H1 (cell line): ENCODE results near the gene NPAT. TPM values are rescaled to one million over a fixed set of nuclear protein-coding genes. Genes with fewer than 3 reads are reported as not detected.

Experiments used
- CTCF ChIA-PET: fragments of 300-600 bp; sonication (Branson Sonifier 250); formaldehyde crosslinking; loops from one replicate; lab custom pipeline; 2021; ENCODE audit not compliant: partially characterized antibody; lab: Charles Lee
- POLR2A ChIA-PET: fragments of 300-600 bp; sonication (Branson Sonifier 250); formaldehyde crosslinking; loops from one replicate; lab custom pipeline; 2021; ENCODE audit warnings: inconsistent platforms; ENCODE audit not compliant: partially characterized antibody; lab: Charles Lee
- DNase-seq, 2 experiments: peaks; one replicate each; pipeline versions ENCODE4 v3.0.0 to v3.0.0-alpha.2; 2010 to 2022; ENCODE audit warnings: low spot score in 2 of 2, low read depth in 1 of 2, mixed read lengths in 1 of 2
- FAIRE-seq: peaks from 2 replicates; lab custom pipeline; 2011; peaks lifted over from hg19 to GRCh38; lab: Jason Lieb, UNC
- H2AFZ ChIP-seq: 2 replicates; pipeline ENCODE4 v1.8.1; 2012; ENCODE audit warnings: low read length, inconsistent platforms
- H2AK5ac ChIP-seq: 2 replicates; pipeline ENCODE4 v1.6.1; 2013; ENCODE audit warnings: low read depth, low read length
- H2BK120ac ChIP-seq: replicated peaks from 2 replicates; pipeline ENCODE3; 2013; ENCODE audit warnings: low read depth, low read length, inconsistent platforms
- H2BK12ac ChIP-seq: 2 replicates; pipeline ENCODE4 v1.6.1; 2013; ENCODE audit warnings: low read depth, low read length
- H2BK15ac ChIP-seq: 2 replicates; pipeline ENCODE4 v1.6.1; 2013; ENCODE audit warnings: low read length
- H2BK20ac ChIP-seq: 2 replicates; pipeline ENCODE4 v1.6.1; 2013; ENCODE audit warnings: low read length
- H2BK5ac ChIP-seq: 2 replicates; pipeline ENCODE4 v1.6.1; 2013; ENCODE audit warnings: low read depth, low read length
- H3K14ac ChIP-seq: 2 replicates; pipeline ENCODE4 v1.6.1; 2013; ENCODE audit warnings: inconsistent platforms; ENCODE audit not compliant: insufficient read length
- H3K18ac ChIP-seq: 2 replicates; pipeline ENCODE4 v1.6.1; 2013; ENCODE audit warnings: low read length; ENCODE audit errors: extremely low read depth
- H3K23ac ChIP-seq: 2 replicates; pipeline ENCODE4 v1.6.1; 2013; ENCODE audit warnings: inconsistent platforms; ENCODE audit not compliant: insufficient read length
- H3K23me2 ChIP-seq: 2 replicates; pipeline ENCODE4 v1.6.1; 2013; ENCODE audit warnings: low read depth, low read length
- H3K27ac ChIP-seq: 2 replicates; pipeline ENCODE4 v1.6.1; 2011; ENCODE audit warnings: low read depth, low read length, inconsistent platforms
- H3K27me3 ChIP-seq, 4 experiments: replicated peaks in 1 of 4; 1 replicate in 1 of 4; 2 replicates in 3 of 4; pipeline versions ENCODE4 v1.6.1 to v1.8.1; 2011 to 2013; ENCODE audit warnings: low read length in 3 of 4, mild to moderate bottlenecking in 3 of 4, inconsistent platforms in 2 of 4, mixed read lengths in 2 of 4, moderate library complexity in 1 of 4; ENCODE audit not compliant: control insufficient read depth in 3 of 4, insufficient read depth in 3 of 4; ENCODE audit errors: extremely low read depth in 1 of 4
- H3K36me3 ChIP-seq, 4 experiments: 2 replicates each; pipeline versions ENCODE4 v1.6.1 to v1.8.1; 2011 to 2013; ENCODE audit warnings: mild to moderate bottlenecking in 4 of 4, low read length in 3 of 4, moderate library complexity in 2 of 4, control low read depth in 1 of 4, inconsistent platforms in 1 of 4; ENCODE audit not compliant: insufficient read depth in 4 of 4, control insufficient read depth in 2 of 4
- H3K4ac ChIP-seq: replicated peaks from 2 replicates; pipeline ENCODE3; 2013; ENCODE audit warnings: low read length, low read depth, mixed read lengths, inconsistent platforms; ENCODE audit not compliant: insufficient read length
- H3K4me1 ChIP-seq, 4 experiments: replicated peaks in 1 of 4; 1 replicate in 1 of 4; 2 replicates in 3 of 4; pipeline versions ENCODE4 v1.6.1 to v1.8.1; 2011 to 2013; ENCODE audit warnings: low read length in 3 of 4, inconsistent platforms in 2 of 4, mixed read lengths in 1 of 4; ENCODE audit not compliant: insufficient read depth in 4 of 4, control insufficient read depth in 3 of 4
- H3K4me2 ChIP-seq, 2 experiments: 2 replicates each; pipeline versions ENCODE4 v1.6.1 to v1.8.1; 2011 to 2013; ENCODE audit warnings: low read depth in 2 of 2, low read length in 2 of 2, control low read depth in 1 of 2, inconsistent platforms in 1 of 2, mild to moderate bottlenecking in 1 of 2; ENCODE audit not compliant: insufficient read depth in 1 of 2
- H3K4me3 ChIP-seq, 4 experiments: fragments of 200-600, 300-600 bp in 1 of 4; sonication (generic), shearing (Covaris generic), sonication (Bioruptor Twin) in 1 of 4; 2 replicates each; pipeline versions ENCODE4 v1.5.1 to v1.8.1; 2011 to 2016; ENCODE audit warnings: low read length in 4 of 4, low read depth in 3 of 4, control low read depth in 2 of 4, inconsistent platforms in 2 of 4, mild to moderate bottlenecking in 2 of 4, mixed read lengths in 1 of 4, moderate library complexity in 1 of 4; ENCODE audit not compliant: insufficient read depth in 2 of 4; ENCODE audit errors: extremely low read depth in 1 of 4
- H3K56ac ChIP-seq: replicated peaks from 2 replicates; pipeline ENCODE3; 2013; ENCODE audit warnings: low read depth, mild to moderate bottlenecking, mixed read lengths, low read length, inconsistent platforms; ENCODE audit not compliant: insufficient read length
- H3K79me1 ChIP-seq: 2 replicates; pipeline ENCODE4 v1.6.1; 2013; ENCODE audit warnings: low read depth, low read length, control low read depth
- H3K79me2 ChIP-seq, 2 experiments: 2 replicates each; pipeline versions ENCODE4 v1.6.1 to v1.8.1; 2012 to 2013; ENCODE audit warnings: low read length in 2 of 2, mild to moderate bottlenecking in 2 of 2, inconsistent platforms in 1 of 2; ENCODE audit not compliant: insufficient read depth in 2 of 2, control insufficient read depth in 1 of 2
- H3K9ac ChIP-seq, 4 experiments: replicated peaks in 1 of 4; 1 replicate in 1 of 4; 2 replicates in 3 of 4; pipeline versions ENCODE4 v1.6.1 to v1.8.1; 2011 to 2013; ENCODE audit warnings: low read depth in 3 of 4, low read length in 3 of 4, control low read depth in 2 of 4, mild to moderate bottlenecking in 2 of 4, moderate library complexity in 2 of 4, inconsistent platforms in 1 of 4; ENCODE audit errors: extremely low read depth in 1 of 4
- H3K9me3 ChIP-seq, 2 experiments: 2 replicates each; pipeline versions ENCODE4 v1.6.1 to v1.8.1; 2012 to 2013; ENCODE audit warnings: mild to moderate bottlenecking in 2 of 2, moderate library complexity in 2 of 2, control low read depth in 1 of 2, inconsistent platforms in 1 of 2, low read depth in 1 of 2, low read length in 1 of 2, mixed read lengths in 1 of 2; ENCODE audit not compliant: insufficient read depth in 2 of 2
- H4K20me1 ChIP-seq, 2 experiments: replicated peaks in 1 of 2; 2 replicates each; pipeline versions ENCODE3 to v1.8.1; 2011 to 2013; ENCODE audit warnings: inconsistent platforms in 2 of 2, low read length in 2 of 2, mild to moderate bottlenecking in 1 of 2; ENCODE audit not compliant: insufficient read depth in 2 of 2, control insufficient read depth in 1 of 2
- H4K5ac ChIP-seq: 2 replicates; pipeline ENCODE4 v1.6.1; 2013; ENCODE audit warnings: low read length, low read depth, mixed read lengths, inconsistent platforms; ENCODE audit not compliant: insufficient read length
- H4K8ac ChIP-seq: 2 replicates; pipeline ENCODE4 v1.8.0; 2013; ENCODE audit warnings: mild to moderate bottlenecking, moderate library complexity, low read length, inconsistent platforms; ENCODE audit not compliant: insufficient read depth; ENCODE audit errors: extremely low read depth
- H4K91ac ChIP-seq: replicated peaks from 2 replicates; pipeline ENCODE3; 2013; ENCODE audit warnings: low read length, mixed read lengths, inconsistent platforms; ENCODE audit not compliant: insufficient read length
- BCL11A ChIP-seq, 2 experiments: IDR thresholded peaks; one replicate each; pipeline ENCODE4 v1.6.1; 2011; ENCODE audit warnings: low read depth in 2 of 2, low read length in 2 of 2, mild to moderate bottlenecking in 2 of 2
- CTBP2 ChIP-seq: IDR thresholded peaks from 2 replicates; pipeline ENCODE4 v1.7.0; 2011; ENCODE audit warnings: borderline replicate concordance, mild to moderate bottlenecking, moderate library complexity, mixed read lengths, low read length; ENCODE audit not compliant: insufficient read depth, insufficient read length
- MAFK ChIP-seq: IDR thresholded peaks from 2 replicates; pipeline ENCODE4 v1.6.1; 2012; ENCODE audit warnings: low read depth, mild to moderate bottlenecking, improper control_type of control experiment, low read length
- RFX5 ChIP-seq: IDR thresholded peaks from 2 replicates; pipeline ENCODE4 v1.6.1; 2011; ENCODE audit warnings: low read depth, low read length, improper control_type of control experiment, borderline replicate concordance
- SIN3A ChIP-seq, 2 experiments: IDR thresholded peaks in 1 of 2; conservative IDR thresholded peaks in 1 of 2; 2 replicates each; pipeline ENCODE4 v1.6.1; 2011 to 2012; ENCODE audit warnings: low read length in 2 of 2, improper control_type of control experiment in 1 of 2, low read depth in 1 of 2, mild to moderate bottlenecking in 1 of 2
- SP2 ChIP-seq: IDR thresholded peaks from 2 replicates; pipeline ENCODE4 v1.6.1; 2012; ENCODE audit warnings: mild to moderate bottlenecking, low read length, inconsistent platforms
- SP4 ChIP-seq: IDR thresholded peaks from 2 replicates; pipeline ENCODE4 v1.6.1; 2012; ENCODE audit warnings: low read length, inconsistent platforms
- YY1 ChIP-seq: IDR thresholded peaks from 2 replicates; pipeline ENCODE4 v1.6.1; 2011; ENCODE audit warnings: low read depth, mild to moderate bottlenecking, low read length
- ZNF274 ChIP-seq: IDR thresholded peaks from 2 replicates; pipeline ENCODE4 v1.7.0; 2012; ENCODE audit warnings: low read length, borderline replicate concordance; ENCODE audit errors: extremely low read depth
- WGBS, 2 experiments: shearing (Covaris generic) in 1 of 2; methylation state at CpG; one replicate each; pipeline versions ENCODE4 v1.1.6 to v1.1.7; 2013 to 2015; ENCODE audit warnings: low lambda C conversion rate in 2 of 2, mixed read lengths in 2 of 2, inconsistent platforms in 1 of 2, low coverage in 1 of 2, missing lambda C conversion rate in 1 of 2; ENCODE audit not compliant: insufficient replicate concordance in 2 of 2, insufficient coverage in 1 of 2, insufficient read length in 1 of 2; ENCODE audit errors: extremely low coverage in 1 of 2, missing lambda C conversion rate in 1 of 2; 5-methylcytosine and 5-hydroxymethylcytosine counted together
- polyA plus RNA-seq, 7 experiments: library from polyadenylated mRNA; depleted of rRNA in 3 of 7; stranded (reverse) in 5 of 7; unstranded in 2 of 7; fragments of >200 nt in 5 of 7; fragments of 200-250 nt in 2 of 7; gene quantifications; 1 replicate in 5 of 7; 2 replicates in 1 of 7; 4 replicates in 1 of 7; pipeline versions ENCODE4 v1.2.1 to v1.2.3, GENCODE V29; 2011 to 2013; ENCODE audit warnings: missing spikeins in 2 of 7, mixed read lengths in 2 of 7
- total RNA-seq: library from RNA; stranded (reverse); fragmentation: NEBNext Ultra II Directional; extraction: Animal tissue kit (Norgen Biotek cat#: 25700); gene quantifications from 2 replicates; pipeline ENCODE4 v1.2.1, GENCODE V29; 2021
- TF ChIP-seq, protein P1 (sequence below): IDR thresholded peaks from 2 replicates; pipeline ENCODE4 v1.6.1; 2011; ENCODE audit warnings: low read length, improper control_type of control experiment

NPAT gene
- total and polyA plus RNA-seq, 2 of the 8 experiments (the other 6 are each of a cell fraction or from before 2014, with no cell fraction given): 4.6 to 23.4 TPM

DNA sequence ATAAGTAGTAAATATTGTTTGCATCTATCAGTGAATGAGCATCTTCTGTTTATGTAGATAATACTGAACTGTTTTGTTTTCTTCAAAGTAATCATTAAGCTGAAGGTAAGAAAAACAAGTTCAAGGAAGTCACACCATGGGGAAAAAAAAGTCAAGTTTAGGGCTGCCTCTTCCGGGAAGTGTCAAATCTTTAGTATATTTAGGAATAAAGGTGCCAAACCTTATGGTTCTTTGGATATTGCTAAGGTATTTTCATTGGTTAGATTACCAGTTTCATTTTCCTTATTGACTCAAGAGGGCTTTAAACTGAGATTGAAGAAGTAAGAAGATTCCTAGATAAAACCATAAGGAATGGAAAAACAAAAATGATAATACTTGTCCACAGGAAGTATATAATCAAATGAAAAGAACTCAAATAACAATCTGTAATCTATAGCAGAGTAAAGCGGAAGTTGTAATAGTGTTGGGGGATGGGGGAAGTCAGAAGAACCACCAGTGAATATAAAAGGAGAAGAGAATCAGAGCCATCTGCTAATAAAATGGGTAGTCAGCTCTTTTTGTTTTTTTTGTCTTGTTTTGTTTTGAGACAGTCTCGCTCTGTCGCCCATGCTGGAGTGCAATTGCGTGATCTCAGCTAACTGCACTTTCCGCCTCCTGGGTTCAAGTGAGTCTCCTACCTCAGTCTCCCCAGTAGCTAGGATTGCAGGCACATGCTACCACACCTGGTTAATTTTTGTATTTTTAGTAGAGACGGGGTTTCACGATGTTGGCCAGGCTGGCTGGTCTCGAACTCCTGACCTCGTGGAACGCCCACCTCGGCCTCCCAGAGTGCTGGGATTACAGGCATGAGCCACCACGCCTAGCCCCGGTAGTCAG is 2.7 kb upstream of the NPAT start:
- Histone ChIP-seq H2BK12ac (no peak overlapping the region), H3K23ac (no peak overlapping the region), H3K9ac (no peak overlapping the region; a peak in 1 of 7 replicates), H2BK5ac (no peak overlapping the region), H2AFZ (no peak overlapping the region), H3K79me2 (peaks cover 21 to 61% of the 10 kb centered on the region in 2 experiments; a peak in 3 of 4 replicates), H2BK15ac (no peak overlapping the region), H4K20me1 (peaks cover 0 to 3% of the 10 kb centered on the region in 2 experiments), H3K23me2 (peaks cover 8% of the 10 kb centered on the region), H4K91ac (no peak overlapping the region), H3K18ac (no peak overlapping the region), H3K36me3 (peaks cover 0 to 26% (median 9%) of the 10 kb centered on the region in 4 experiments; a peak in 6 of 8 replicates), H3K56ac (no peak overlapping the region), H3K4me1 (peaks cover 0 to 5% (median under 1%) of the 10 kb centered on the region in 4 experiments; a peak in 5 of 7 replicates), H3K9me3 (no peaks in the 10 kb centered on the region), H2BK20ac (no peak overlapping the region), H4K8ac (no peak overlapping the region; the same call in 1 of the 2 replicates), H4K5ac (no peak overlapping the region), H2AK5ac (no peak overlapping the region), H3K27me3 (no peaks in the 10 kb centered on the region), H3K4ac (no peak overlapping the region), H3K4me3 (peak overlapping the region in 1 of 4 experiments; percentile 95; a peak in 2 of 8 replicates), H3K4me2 (peak overlapping the region in 1 of 2 experiments; percentile 92; a peak in 3 of 4 replicates), H3K79me1 (no peaks in the 10 kb centered on the region; the same call in none of the 2 replicates), H3K14ac (no peak overlapping the region), H3K27ac (no peak overlapping the region), H2BK120ac (no peak overlapping the region)
- ChIA-PET POLR2A (interaction anchor here (0.8 to 1.0 kb wide), 2 partner anchors 12 to 18 kb away, joined by 3 to 7 read pairs; no protein-coding TSS in a partner anchor), CTCF (interaction anchor here (3.5 kb wide), 1 partner anchor 11 kb away, joined by 11 read pairs; no protein-coding TSS in a partner anchor)
- 89% methylated on average over 14 of the region's 14 CpGs; no CpG with 5 or more reads in 1 of the 2 experiments for WGBS, 2 experiments
- DNase-seq (no peak), FAIRE-seq (no peak)
- no peak for TF ChIP-seq SIN3A (conservative IDR thresholded peaks at IDR 0.05 in 1 of 2, IDR thresholded peaks at IDR 0.05 in 1 of 2; ENCODE audit: low read depth in 1 of 2, low read length in 2 of 2)
- TF ChIP-seq YY1: no peak
- TF ChIP-seq ZNF274: no peak
- TF ChIP-seq CTBP2: no peak
- TF ChIP-seq SP4: no peak
- TF ChIP-seq, protein P1, sequence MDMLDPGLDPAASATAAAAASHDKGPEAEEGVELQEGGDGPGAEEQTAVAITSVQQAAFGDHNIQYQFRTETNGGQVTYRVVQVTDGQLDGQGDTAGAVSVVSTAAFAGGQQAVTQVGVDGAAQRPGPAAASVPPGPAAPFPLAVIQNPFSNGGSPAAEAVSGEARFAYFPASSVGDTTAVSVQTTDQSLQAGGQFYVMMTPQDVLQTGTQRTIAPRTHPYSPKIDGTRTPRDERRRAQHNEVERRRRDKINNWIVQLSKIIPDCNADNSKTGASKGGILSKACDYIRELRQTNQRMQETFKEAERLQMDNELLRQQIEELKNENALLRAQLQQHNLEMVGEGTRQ: no peak
- no peak for TF ChIP-seq SP2
- no peak for TF ChIP-seq RFX5
- TF ChIP-seq MAFK: no peak
- TF ChIP-seq BCL11A (IDR thresholded peaks at IDR 0.05; ENCODE audit: low read depth in 2 of 2, low read length in 2 of 2): no peak
